Measurements from ENCODE around the gene PCCA.

DNA sequence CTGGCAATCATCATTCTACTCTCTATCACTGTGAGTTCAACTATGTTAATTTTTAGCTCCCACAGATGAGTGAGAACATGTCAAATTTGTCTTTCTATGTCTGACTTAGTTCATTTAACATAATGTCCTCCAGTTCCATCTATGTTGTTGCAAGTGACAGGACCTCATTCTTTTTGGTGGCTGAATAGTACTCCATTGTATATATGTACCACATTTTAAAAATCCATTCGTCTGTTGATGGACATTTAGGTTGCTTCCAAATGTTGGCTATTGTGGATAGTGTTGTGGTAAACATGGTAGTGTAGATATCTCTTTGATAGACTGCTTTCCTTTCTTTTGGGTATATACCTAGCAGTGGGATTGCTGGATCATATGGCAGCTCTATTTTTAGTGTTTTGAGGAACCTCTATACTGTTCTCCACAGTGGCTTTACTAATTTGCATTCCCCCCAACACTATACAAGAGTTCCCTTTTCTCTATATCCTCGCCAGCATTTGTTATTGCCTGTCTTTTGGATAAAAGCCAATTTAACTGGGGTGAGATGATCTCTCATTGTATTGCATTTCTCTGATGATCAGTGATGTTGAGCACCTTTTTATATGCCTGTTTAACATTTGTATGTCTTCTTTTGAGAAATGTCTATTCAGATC is 124.1 kb downstream of the PCCA start:
- TF ChIP-seq EZH2 (IDR thresholded peaks at IDR 0.05; ENCODE audit: low read depth, unreplicated experiment) (no peak), REST (IDR thresholded peaks at IDR 0.05; ENCODE audit: unreplicated experiment) (no peak), EZH2phosphoT487 (IDR thresholded peaks at IDR 0.05; ENCODE audit: unreplicated experiment) (no peak), POLR2AphosphoS5 (IDR thresholded peaks at IDR 0.05; ENCODE audit: low read depth) (no peak), ZNF114 (CRISPR knock-in tag; IDR thresholded peaks at IDR 0.05) (no peak), CREB1 (CRISPR knock-in tag; IDR thresholded peaks at IDR 0.05; ENCODE audit: low read depth) (no peak), JUNB (IDR thresholded peaks at IDR 0.05; ENCODE audit: unreplicated experiment) (no peak), ZNF331 (CRISPR knock-in tag; IDR thresholded peaks at IDR 0.05; ENCODE audit: low read depth) (no peak), NANOG (IDR thresholded peaks at IDR 0.05; ENCODE audit: borderline replicate concordance) (no peak), STAT1 (IDR thresholded peaks at IDR 0.05; ENCODE audit: unreplicated experiment) (no peak)
- TF ChIP-seq, protein P1, sequence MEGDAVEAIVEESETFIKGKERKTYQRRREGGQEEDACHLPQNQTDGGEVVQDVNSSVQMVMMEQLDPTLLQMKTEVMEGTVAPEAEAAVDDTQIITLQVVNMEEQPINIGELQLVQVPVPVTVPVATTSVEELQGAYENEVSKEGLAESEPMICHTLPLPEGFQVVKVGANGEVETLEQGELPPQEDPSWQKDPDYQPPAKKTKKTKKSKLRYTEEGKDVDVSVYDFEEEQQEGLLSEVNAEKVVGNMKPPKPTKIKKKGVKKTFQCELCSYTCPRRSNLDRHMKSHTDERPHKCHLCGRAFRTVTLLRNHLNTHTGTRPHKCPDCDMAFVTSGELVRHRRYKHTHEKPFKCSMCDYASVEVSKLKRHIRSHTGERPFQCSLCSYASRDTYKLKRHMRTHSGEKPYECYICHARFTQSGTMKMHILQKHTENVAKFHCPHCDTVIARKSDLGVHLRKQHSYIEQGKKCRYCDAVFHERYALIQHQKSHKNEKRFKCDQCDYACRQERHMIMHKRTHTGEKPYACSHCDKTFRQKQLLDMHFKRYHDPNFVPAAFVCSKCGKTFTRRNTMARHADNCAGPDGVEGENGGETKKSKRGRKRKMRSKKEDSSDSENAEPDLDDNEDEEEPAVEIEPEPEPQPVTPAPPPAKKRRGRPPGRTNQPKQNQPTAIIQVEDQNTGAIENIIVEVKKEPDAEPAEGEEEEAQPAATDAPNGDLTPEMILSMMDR (conservative IDR thresholded peaks at IDR 0.05; ENCODE audit: low read depth in 2 of 2): no peak
- TF ChIP-seq, protein P2, sequence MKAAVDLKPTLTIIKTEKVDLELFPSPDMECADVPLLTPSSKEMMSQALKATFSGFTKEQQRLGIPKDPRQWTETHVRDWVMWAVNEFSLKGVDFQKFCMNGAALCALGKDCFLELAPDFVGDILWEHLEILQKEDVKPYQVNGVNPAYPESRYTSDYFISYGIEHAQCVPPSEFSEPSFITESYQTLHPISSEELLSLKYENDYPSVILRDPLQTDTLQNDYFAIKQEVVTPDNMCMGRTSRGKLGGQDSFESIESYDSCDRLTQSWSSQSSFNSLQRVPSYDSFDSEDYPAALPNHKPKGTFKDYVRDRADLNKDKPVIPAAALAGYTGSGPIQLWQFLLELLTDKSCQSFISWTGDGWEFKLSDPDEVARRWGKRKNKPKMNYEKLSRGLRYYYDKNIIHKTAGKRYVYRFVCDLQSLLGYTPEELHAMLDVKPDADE (IDR thresholded peaks at IDR 0.05): no peak
- TF ChIP-seq, protein P3, sequence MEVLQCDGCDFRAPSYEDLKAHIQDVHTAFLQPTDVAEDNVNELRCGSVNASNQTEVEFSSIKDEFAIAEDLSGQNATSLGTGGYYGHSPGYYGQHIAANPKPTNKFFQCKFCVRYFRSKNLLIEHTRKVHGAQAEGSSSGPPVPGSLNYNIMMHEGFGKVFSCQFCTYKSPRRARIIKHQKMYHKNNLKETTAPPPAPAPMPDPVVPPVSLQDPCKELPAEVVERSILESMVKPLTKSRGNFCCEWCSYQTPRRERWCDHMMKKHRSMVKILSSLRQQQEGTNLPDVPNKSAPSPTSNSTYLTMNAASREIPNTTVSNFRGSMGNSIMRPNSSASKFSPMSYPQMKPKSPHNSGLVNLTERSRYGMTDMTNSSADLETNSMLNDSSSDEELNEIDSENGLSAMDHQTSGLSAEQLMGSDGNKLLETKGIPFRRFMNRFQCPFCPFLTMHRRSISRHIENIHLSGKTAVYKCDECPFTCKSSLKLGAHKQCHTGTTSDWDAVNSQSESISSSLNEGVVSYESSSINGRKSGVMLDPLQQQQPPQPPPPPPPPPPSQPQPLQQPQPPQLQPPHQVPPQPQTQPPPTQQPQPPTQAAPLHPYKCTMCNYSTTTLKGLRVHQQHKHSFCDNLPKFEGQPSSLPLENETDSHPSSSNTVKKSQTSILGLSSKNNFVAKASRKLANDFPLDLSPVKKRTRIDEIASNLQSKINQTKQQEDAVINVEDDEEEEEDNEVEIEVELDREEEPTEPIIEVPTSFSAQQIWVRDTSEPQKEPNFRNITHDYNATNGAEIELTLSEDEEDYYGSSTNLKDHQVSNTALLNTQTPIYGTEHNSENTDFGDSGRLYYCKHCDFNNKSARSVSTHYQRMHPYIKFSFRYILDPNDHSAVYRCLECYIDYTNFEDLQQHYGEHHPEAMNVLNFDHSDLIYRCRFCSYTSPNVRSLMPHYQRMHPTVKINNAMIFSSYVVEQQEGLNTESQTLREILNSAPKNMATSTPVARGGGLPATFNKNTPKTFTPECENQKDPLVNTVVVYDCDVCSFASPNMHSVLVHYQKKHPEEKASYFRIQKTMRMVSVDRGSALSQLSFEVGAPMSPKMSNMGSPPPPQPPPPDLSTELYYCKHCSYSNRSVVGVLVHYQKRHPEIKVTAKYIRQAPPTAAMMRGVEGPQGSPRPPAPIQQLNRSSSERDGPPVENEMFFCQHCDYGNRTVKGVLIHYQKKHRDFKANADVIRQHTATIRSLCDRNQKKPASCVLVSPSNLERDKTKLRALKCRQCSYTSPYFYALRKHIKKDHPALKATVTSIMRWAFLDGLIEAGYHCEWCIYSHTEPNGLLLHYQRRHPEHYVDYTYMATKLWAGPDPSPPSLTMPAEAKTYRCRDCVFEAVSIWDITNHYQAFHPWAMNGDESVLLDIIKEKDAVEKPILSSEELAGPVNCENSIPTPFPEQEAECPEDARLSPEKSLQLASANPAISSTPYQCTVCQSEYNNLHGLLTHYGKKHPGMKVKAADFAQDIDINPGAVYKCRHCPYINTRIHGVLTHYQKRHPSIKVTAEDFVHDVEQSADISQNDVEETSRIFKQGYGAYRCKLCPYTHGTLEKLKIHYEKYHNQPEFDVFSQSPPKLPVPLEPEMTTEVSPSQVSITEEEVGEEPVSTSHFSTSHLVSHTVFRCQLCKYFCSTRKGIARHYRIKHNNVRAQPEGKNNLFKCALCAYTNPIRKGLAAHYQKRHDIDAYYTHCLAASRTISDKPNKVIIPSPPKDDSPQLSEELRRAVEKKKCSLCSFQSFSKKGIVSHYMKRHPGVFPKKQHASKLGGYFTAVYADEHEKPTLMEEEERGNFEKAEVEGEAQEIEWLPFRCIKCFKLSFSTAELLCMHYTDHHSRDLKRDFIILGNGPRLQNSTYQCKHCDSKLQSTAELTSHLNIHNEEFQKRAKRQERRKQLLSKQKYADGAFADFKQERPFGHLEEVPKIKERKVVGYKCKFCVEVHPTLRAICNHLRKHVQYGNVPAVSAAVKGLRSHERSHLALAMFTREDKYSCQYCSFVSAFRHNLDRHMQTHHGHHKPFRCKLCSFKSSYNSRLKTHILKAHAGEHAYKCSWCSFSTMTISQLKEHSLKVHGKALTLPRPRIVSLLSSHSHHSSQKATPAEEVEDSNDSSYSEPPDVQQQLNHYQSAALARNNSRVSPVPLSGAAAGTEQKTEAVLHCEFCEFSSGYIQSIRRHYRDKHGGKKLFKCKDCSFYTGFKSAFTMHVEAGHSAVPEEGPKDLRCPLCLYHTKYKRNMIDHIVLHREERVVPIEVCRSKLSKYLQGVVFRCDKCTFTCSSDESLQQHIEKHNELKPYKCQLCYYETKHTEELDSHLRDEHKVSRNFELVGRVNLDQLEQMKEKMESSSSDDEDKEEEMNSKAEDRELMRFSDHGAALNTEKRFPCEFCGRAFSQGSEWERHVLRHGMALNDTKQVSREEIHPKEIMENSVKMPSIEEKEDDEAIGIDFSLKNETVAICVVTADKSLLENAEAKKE (CRISPR knock-in tag; IDR thresholded peaks at IDR 0.05): no peak

Measured in GM23338 (cell line).